Cerebellar nuclear complex (tissue), 1 donor: ENCODE measurements around the gene OSR1.
"Not testable (repeated sequence)": the region's sequence is repeated elsewhere in the genome, so short reads cannot be mapped to it uniquely, and the experiment has no call there.

Experiments used
- DNase-seq, 2 experiments: peaks; one replicate each; lab custom pipeline; 2025; lab: John Stamatoyannopoulos, UW

Gene OSR1

DNA sequence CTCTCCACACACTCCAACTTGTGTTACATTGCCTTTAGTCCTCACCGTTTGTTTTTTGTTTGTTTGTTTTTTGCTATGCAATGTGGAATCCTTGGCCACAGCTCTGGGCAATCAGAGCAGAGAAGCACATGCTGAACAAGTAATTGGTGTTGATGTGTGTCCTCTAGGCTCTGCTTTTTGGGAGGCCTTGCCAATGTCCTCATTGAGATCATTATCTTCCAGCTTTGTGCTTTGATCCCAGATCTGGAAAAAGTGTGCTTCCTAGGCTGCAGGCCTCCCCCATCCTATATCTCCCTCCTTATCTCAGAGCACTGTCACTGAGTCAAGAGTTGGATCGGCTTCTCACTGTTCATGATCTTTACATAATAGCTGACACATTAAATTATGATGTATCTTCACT is 25.9 kb downstream of the OSR1 start:
- DNase-seq = no peak

DNA sequence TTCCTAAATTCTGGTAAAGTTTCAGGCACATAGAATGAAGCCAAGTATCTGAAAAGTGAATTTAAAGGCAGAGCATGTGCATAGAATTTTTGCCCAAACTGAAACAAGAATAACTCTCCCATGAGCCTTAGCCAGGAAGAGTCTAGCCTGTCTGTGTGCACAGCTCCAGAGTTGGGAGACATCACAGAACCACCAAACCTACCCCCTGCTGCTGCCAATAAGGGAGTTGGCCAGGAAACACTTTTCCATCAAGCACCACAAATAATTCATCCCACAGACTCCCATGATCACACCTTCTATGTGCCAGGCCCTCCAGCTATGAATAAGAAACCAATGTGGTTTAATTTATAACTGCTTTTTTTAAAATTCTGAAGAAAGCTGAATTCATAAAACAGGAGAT is 27.0 kb downstream of the OSR1 start:
- DNase-seq = no peak

DNA sequence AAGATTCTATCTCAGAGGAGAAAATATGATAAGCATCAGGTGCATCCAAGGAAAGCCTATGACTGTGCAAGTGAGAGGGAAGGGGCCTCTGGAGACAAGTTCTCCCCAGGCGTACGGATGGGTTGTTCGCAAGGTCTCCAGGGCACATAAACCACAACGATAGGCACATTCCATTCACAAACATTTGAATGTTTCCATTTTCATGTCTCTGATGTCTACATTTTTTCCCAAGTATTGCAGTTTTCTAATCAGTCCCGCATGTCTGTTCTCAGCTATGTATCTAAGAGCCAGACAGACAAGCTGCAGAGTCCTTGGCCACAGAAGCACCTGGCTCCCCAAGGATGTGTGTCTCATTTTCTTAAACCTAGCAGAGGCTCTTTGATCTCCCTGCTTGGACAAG is 28.0 kb downstream of the OSR1 start:
- no peak for DNase-seq

DNA sequence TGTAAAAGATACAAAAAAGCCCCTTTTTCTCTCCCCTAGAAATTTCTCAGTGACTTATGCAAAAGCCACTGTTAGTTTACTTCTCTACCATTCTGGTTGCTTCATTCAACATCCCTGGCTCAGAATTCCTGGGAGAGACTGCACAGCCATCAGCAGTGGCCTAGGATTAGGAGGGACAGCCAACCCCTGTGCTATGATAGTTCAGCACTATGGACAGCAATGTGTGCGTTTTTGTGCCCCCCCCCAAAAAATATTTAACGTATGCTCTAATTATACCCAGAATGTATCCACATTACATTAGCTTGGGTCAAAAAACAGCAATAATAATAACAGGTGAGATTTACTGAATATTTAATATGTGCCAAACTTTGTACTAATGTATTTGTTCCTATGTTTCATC is 29.0 kb downstream of the OSR1 start:
- DNase-seq = no peak

DNA sequence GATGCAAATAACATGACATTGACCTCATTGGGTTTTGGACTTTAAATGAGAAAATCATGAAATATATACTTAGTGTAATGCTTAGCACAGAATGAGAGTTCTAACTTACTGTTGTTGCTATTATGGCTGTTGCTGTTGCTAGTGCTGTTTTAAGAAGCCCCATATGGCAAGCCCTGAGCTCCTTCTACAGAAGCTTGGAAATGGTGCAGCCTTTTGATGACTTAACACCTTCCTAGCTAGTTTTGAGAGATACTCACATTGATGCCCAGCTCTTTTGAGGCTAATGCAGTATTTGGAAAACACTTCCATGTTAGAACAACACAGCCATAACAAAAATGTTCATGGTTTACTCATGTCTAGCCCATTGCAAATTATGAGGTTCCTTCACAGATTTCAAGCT is 30.9 kb downstream of the OSR1 start:
- no peak for DNase-seq

DNA sequence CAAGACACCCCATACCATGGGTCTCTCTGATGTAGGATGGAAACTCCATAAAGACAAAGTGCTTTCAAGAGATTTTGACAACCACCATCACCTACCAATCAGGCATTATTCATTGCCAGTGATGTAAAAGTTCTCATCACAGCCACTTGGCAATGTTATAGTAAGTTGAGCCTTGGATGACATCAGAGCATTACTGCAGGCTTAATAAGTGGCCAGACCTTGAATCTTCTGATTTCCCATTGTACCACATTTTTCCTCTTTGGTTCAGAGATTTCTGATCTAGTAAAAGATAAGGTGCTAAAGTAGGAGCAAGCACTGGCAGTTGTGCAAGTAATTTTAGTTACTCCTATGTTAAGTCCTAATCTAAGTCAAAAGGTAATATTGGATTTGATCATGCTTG is 36.5 kb downstream of the OSR1 start:
- no peak for DNase-seq

DNA sequence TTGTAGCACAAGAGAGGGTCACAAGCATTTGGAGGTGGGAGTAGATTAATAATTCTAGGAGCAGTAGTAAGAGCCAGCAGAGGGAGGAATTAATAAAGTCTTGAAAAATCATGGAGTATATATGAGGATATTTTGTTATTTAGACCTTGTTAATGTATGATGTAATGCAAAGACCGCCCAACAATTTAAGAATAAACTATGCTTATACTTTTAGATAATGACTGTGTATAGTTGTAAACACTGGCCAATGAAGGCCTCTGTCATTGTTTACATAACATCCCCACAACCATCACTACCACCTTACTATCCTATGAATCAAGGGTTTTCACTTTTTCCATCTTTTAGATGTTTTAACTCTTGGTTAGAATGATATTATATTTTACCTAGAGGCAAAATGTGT is 37.6 kb downstream of the OSR1 start:
- no peak for DNase-seq

DNA sequence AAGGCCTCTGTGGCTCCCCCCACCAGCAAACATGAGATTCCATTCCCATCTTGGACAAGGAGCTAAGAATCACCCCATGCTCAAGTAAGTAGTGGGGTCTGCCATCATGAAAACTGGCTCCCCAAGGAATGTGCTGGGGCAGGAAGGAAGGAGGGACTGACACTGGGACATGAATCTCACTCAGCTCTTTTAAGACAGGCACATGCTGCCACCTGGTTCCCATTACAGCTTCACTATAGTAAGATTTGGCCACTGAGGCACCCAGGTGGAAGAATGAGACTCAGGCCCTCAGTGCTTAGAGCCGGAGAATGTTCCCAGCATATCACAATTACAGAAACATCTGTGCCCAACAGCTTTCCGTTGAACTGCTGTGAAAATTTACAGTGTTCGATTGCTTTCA is 38.7 kb downstream of the OSR1 start:
- DNase-seq = no peak

DNA sequence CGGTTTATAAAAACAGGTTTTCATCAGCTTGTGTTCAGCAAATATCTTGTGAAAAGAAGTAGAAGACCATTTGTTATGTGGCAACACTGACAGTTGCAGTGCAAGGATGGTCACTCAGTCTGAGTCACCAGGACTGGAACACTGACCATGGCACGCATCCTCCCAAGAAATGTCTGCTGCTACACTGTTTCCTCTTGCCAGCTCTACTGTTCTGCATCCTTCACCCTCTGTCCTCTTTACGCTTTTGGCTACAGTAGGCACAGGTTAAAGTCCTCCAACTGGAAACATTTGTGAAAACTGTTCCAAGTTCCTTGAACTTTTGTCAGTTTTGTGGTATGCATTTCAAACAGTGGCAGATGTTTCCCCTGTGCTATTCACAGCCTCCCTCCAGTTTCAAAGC is 39.4 kb downstream of the OSR1 start:
- DNase-seq = no peak

DNA sequence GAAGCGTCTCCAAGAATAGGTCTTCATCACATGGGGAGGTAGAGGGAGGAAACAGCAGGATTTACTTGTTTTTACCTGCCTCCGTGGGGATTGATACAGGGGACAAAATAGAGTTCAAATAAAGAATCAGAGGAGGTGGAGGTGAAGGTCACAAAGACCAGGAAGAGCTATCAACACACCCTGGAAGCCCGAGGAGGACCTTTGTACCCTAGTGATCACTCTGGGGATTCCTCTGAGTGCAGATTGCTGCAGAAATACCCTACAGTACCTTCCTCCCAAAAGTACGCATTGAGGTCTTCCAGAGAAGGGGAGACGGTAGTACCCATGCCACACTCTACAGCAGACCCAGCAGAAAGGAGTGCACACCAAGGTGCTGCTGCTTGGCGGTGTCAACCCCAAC is 44.9 kb downstream of the OSR1 start:
- DNase-seq = no peak

DNA sequence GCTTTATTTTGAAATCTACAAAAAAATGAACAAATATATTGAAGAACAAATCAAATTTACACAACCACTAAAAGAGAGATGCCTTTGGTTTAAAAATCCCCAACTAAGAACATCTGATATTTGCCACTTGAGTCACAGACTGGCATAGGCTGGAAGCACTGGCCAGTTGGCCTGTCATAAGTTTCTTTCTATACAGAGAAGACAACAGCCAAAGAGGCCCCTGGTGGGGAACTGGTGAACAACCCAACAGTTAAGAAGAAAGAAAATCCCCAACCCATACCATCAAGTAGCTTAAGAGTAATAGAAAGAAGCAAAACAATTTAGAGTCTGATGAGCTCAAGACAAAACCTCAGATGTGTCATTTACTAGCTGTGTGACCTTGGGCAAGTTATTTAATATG is 45.5 kb downstream of the OSR1 start:
- no peak for DNase-seq

DNA sequence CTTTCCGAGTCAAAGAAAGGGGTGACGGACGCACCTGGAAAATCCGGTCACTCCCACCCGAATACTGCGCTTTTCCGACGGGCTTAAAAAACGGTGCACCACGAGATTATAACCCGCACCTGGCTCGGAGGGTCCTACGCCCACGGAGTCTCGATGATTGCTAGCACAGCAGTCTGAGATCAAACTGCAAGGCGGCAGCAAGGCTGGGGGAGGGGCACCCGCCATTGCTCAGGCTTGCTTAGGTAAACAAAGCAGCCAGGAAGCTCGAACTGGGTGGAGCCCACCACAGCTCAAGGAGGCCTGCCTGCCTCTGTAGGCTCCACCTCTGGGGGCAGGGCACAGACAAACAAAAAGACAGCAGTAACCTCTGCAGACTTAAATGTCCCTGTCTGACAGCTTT is 52.4 kb downstream of the OSR1 start:
- not testable (repeated sequence) for DNase-seq

DNA sequence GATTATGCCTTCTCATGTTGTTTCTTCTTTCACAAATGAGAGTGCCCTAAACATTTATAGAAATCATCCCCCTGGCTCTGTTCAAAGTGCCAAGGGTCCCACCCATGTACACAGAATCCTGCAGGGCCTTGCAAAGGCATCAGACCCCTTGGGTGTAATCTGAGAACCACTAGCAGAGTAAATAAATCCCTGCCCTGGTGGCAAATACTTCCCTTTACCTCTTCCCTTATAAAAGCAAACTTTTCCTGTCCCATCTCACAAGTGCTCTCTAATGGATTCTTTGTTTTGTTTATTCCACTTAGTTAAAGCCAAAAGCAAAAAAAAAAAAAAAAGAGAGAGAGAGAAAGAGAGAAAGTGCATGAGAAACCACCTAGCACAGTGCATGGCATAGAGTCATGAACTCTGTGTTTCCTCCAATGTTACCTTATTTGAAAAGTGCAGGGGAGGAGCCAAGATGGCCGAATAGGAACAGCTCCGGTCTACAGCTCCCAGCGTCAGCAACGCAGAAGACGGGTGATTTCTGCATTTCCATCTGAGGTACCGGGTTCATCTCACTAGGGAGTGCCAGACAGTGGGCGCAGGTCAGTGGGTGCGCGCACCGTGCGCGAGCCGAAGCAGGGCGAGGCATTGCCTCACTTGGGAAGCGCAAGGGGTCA is 52.9 kb downstream of the OSR1 start:
- not testable (repeated sequence) for DNase-seq

DNA sequence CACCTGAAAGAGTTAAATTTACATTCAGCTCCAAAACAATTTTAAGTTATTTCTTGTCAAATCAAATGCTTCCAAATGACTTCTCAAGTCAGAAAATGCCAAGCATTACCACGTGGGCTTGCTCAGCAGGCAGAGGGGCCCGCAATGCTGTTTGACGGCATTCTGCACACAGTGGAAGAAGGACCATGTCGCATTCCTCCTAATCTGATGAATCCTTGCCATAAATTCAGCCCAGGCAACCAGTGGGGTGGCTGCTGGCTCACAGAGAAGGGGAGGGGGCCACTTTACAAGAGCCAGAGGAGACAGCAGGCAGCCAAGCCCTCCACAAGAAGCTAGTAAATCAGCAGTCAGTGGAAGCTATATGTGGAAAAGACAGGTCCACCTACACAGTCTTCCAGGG is 56.7 kb downstream of the OSR1 start:
- DNase-seq = no peak
